Activated B cell treated with CpG ODN at 0.5 μM for 24 hours (primary cell): Measurements from ENCODE around the gene TDRD9. TPM values are rescaled to one million over a fixed set of nuclear protein-coding genes. Genes with fewer than 3 reads are reported as not detected.

ENCODE experiments used
- ATAC-seq: fragments of 200-7000 bp; cut with Tn5 transposase; one replicate; pipeline ENCODE4 v1.10.0; 2021; ENCODE audit warnings: low read depth, mild to moderate bottlenecking, moderate library complexity
- CTCF ChIA-PET: fragments of 350-600 bp; sonication (Branson Sonifier 250); formaldehyde crosslinking; loops from one replicate; lab custom pipeline; 2021; ENCODE audit warnings: antibody characterized with exemption; lab: Charles Lee
- POLR2A ChIA-PET: fragments of 350-600 bp; sonication (Branson Sonifier 250); formaldehyde crosslinking; loops from one replicate; lab custom pipeline; 2021; ENCODE audit warnings: antibody characterized with exemption; lab: Charles Lee
- DNase-seq: peaks from one replicate; pipeline ENCODE4 v3.0.0; 2022
- H3K27ac Mint-ChIP-seq: one replicate; pipeline ENCODE4 v1.8.0; 2020; ENCODE audit warnings: mixed read lengths
- H3K27me3 Mint-ChIP-seq: one replicate; pipeline ENCODE4 v1.8.0; 2021; ENCODE audit warnings: mixed read lengths
- H3K36me3 Mint-ChIP-seq: one replicate; pipeline ENCODE4 v1.8.0; 2021; ENCODE audit warnings: low read depth, mixed read lengths
- H3K4me1 Mint-ChIP-seq: one replicate; pipeline ENCODE4 v1.8.0; 2021; ENCODE audit warnings: mixed read lengths
- H3K4me3 Mint-ChIP-seq: one replicate; pipeline ENCODE4 v1.8.0; 2020; ENCODE audit warnings: mild to moderate bottlenecking, mixed read lengths
- H3K9me3 Mint-ChIP-seq: one replicate; pipeline ENCODE4 v1.8.0; 2020; ENCODE audit warnings: mixed read lengths
- intact Hi-C: fragments of 100-400 bp; cut with micrococcal nuclease; formaldehyde crosslinking; loops from one replicate; pipeline ENCODE4 v1.15.1; 2024
- total RNA-seq: library from RNA; stranded (reverse); gene quantifications from 2 replicates; pipeline ENCODE4 v1.2.3, GENCODE V29; 2022
- TF ChIP-seq, protein P1 (sequence below): fragments of 200-600 bp; IDR thresholded peaks from one replicate; pipeline ENCODE4 v1.8.0; 2022; ENCODE audit warnings: antibody characterized with exemption, mild to moderate bottlenecking

Gene TDRD9
- total RNA-seq, 1 donor from 2014 or later = 3.1 TPM

DNA sequence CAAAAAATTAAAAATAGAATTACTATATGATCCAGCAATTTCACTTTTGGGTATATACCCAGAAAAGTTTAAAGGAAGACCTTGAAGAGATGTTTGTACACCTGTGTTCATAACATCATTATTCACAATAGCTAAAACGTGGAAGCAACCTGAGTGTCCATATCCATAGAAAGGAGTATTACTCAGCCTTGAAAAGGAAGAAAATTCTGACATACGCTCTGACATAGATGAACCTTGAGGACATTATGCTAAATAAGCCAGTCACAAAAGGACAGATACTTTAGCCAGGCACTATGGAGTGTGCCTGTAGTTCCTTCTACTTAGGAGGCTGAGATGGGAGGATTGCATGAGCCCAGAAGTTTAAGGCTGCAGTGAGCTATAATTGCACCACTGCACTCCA is 20.2 kb downstream of the TDRD9 start:
- Mint-ChIP-seq H3K4me1 (no peaks in the 10 kb centered on the region), H3K27me3 (peaks cover 23% of the 10 kb centered on the region), H3K27ac (no peak overlapping the region), H3K9me3 (no peaks in the 10 kb centered on the region), H3K4me3 (no peak overlapping the region), H3K36me3 (no peaks in the 10 kb centered on the region)
- ChIA-PET CTCF (no interaction called here), POLR2A (no interaction called here)
- TF ChIP-seq, protein P1, sequence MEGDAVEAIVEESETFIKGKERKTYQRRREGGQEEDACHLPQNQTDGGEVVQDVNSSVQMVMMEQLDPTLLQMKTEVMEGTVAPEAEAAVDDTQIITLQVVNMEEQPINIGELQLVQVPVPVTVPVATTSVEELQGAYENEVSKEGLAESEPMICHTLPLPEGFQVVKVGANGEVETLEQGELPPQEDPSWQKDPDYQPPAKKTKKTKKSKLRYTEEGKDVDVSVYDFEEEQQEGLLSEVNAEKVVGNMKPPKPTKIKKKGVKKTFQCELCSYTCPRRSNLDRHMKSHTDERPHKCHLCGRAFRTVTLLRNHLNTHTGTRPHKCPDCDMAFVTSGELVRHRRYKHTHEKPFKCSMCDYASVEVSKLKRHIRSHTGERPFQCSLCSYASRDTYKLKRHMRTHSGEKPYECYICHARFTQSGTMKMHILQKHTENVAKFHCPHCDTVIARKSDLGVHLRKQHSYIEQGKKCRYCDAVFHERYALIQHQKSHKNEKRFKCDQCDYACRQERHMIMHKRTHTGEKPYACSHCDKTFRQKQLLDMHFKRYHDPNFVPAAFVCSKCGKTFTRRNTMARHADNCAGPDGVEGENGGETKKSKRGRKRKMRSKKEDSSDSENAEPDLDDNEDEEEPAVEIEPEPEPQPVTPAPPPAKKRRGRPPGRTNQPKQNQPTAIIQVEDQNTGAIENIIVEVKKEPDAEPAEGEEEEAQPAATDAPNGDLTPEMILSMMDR = no peak
- intact Hi-C loops = no loop called here
- ATAC-seq (no peak), DNase-seq (no peak)

DNA sequence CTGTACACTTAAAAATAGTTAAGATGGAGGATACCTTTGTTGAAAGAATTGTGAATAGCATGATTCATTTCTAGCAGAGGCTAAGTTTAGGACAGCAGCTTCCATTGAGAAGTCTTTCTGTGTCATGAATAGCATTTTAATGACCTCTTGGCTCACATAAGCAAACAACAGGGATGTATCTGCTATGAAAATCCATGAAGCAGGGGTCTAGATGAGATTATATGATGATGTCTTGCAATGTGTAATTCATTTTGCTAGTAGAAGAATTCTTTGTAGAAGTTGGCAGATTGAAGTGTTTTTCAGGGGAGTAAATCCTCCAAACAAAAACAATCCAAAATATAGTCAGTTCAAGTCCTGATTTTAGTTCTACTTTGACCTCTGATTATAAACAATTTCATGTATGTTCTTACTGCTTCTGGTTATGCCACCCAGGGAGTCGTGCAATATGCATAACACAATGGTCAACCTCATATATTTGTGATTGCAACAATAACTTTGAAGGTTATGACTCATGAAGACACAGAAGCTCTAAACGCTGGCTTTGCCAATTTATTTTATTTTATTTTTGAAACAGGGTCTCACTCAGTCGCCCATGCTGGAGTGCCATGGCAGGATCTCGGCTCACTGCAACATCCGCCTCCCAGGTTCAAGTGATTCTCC is 21.0 kb downstream of the TDRD9 start:
- no peak for ATAC-seq
- TF ChIP-seq, protein P1 = no peak
- Mint-ChIP-seq H3K4me1 (no peaks in the 10 kb centered on the region), H3K27ac (no peak overlapping the region), H3K9me3 (no peaks in the 10 kb centered on the region), H3K27me3 (peaks cover 23% of the 10 kb centered on the region), H3K36me3 (no peaks in the 10 kb centered on the region), H3K4me3 (no peak overlapping the region)
- DNase-seq = no peak
- CTCF ChIA-PET = no interaction called here
- intact Hi-C loops = no loop called here
- POLR2A ChIA-PET = no interaction called here

DNA sequence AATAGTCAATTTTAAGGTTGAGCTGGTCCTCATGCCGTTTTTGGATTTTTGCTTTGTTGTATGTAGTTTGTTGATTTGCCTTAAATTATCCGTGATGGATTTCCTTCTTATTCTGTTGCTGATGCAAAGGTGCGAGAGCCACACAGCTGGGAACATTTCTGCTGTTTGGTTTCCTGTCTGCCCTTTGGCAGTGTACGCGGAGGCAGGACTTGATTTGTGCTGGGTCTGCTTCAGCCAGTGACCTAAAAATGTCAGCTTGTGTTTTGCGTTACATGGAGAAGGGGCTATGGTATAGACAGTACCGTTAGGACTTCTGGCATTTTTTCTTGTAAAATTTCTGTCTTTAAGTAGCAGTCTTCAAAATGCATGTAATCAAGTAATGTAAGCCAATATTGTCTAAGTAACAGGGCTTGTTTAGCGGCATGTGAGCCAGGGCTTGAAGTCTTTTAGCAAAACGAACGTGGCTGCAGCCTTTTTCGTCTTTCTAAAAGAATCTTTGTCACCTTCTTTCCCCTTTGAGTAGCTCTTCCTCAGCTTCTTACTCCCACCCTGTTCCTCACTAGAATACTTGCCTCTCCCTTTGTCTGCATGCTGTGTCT is 32.3 kb downstream of the TDRD9 start:
- ATAC-seq (no peak), DNase-seq (no peak)
- TF ChIP-seq, protein P1 = no peak
- no peak overlapping the region for H3K4me3 Mint-ChIP-seq
- peaks cover 2% of the 10 kb centered on the region for H3K27me3 Mint-ChIP-seq
- H3K9me3 Mint-ChIP-seq = no peaks in the 10 kb centered on the region
- intact Hi-C loops = no loop called here
- no peak overlapping the region for H3K27ac Mint-ChIP-seq
- no peaks in the 10 kb centered on the region for H3K36me3 Mint-ChIP-seq
- no peaks in the 10 kb centered on the region for H3K4me1 Mint-ChIP-seq
- ChIA-PET POLR2A (no interaction called here), CTCF (interaction anchor here (0.7 kb wide), 1 partner anchor 50 kb away, joined by 3 read pairs; no protein-coding TSS in a partner anchor)

DNA sequence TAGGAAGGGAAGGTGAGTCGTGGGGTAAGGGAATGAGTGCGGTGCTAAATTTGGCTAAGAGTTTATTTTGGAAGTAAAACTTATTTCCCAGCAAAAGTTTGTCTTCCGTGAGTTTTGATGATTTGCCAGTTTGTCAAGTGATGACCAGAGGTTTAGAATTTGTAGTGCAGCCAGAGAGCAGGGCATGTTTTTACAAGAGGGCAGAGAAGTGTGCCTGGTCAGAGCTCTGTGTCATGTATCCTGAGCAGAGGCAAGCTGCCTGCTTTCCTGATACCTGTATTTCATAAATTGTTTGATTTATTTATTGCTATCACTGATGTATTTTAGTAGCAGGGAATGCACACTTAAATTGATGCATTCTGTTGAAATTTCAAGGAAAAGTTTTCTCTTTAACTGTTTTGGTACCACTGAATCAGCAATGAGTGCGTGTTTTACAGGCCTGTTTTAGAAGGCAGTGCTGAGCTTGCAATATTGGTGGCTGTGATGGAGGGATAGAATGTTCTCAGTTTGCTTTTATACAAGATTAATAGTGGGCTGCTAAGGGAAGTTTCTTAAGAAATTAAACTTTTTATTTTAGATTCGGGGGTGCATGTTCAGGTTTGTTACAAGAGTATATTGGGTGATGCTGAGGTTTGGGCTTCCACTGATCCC is 33.8 kb downstream of the TDRD9 start:
- H3K9me3 Mint-ChIP-seq = no peaks in the 10 kb centered on the region
- no peak overlapping the region for H3K27ac Mint-ChIP-seq
- ATAC-seq (no peak), DNase-seq (no peak)
- TF ChIP-seq, protein P1 = no peak
- peaks cover 2% of the 10 kb centered on the region for H3K27me3 Mint-ChIP-seq
- H3K4me1 Mint-ChIP-seq = no peaks in the 10 kb centered on the region
- CTCF ChIA-PET = no interaction called here
- H3K4me3 Mint-ChIP-seq = no peak overlapping the region
- no peaks in the 10 kb centered on the region for H3K36me3 Mint-ChIP-seq
- POLR2A ChIA-PET = no interaction called here
- intact Hi-C loops = no loop called here

DNA sequence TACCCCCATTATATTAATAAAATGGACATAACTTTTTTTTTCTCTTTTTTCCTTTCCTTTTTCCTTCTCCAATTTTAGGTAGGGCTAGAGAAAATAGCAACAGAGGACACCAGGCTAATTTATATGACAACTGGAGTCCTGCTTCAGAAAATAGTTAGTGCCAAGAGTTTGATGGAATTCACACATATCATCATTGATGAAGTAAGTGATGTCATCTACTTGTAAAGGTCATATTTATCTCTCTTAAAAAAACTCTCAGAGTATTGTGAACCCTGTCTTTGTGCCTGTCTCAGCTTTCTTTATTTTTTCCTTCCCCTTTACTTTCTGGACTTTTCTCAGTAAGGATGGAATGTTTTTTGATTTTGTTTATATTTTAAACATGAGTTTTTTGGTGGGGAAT is 38.4 kb downstream of the TDRD9 start:
- POLR2A ChIA-PET = no interaction called here
- Mint-ChIP-seq H3K36me3 (no peaks in the 10 kb centered on the region), H3K27me3 (peaks cover 2% of the 10 kb centered on the region), H3K4me1 (no peaks in the 10 kb centered on the region), H3K4me3 (no peak overlapping the region), H3K27ac (no peak overlapping the region), H3K9me3 (no peaks in the 10 kb centered on the region)
- intact Hi-C loops = no loop called here
- ATAC-seq (no peak), DNase-seq (no peak)
- CTCF ChIA-PET = no interaction called here
- TF ChIP-seq, protein P1 = no peak
